Measurements from ENCODE around the gene FBN1.

Gene FBN1

GRCh38 chr15:48636511-48636910, 9.0 kb downstream of the FBN1 start:
- Histone ChIP-seq H3K9ac (ENCODE audit: insufficient read length) (no peak overlapping the region), H3K4me3 (no peak overlapping the region), H3K9me3 (ENCODE audit: low read depth, low read length) (no peaks in the 10 kb centered on the region), H3K27ac (no peak overlapping the region), H3K36me3 (ENCODE audit: insufficient read depth, low read length) (no peaks in the 10 kb centered on the region)
- TF ChIP-seq POLR2AphosphoS5 (IDR thresholded peaks at IDR 0.05; ENCODE audit: borderline replicate concordance, low read depth, low read length): no peak
- TF ChIP-seq EZH2 (IDR thresholded peaks at IDR 0.05): no peak
- TF ChIP-seq FOXP2 (optimal IDR thresholded peaks at IDR 0.05; ENCODE audit: control extremely low read depth, extremely low read length, insufficient read depth): no peak
- DNase-seq (ENCODE audit: low read depth, low spot score): no peak

- no peaks in the 10 kb centered on the region for H3K36me3 ChIP-seq (ENCODE audit: insufficient read depth, low read length)
- H3K9me3 ChIP-seq (ENCODE audit: low read depth, low read length): no peaks in the 10 kb centered on the region
- no peak for TF ChIP-seq POLR2AphosphoS5 (IDR thresholded peaks at IDR 0.05; ENCODE audit: borderline replicate concordance, low read depth, low read length)
- no peak for TF ChIP-seq EZH2 (IDR thresholded peaks at IDR 0.05)
- TF ChIP-seq FOXP2 (optimal IDR thresholded peaks at IDR 0.05; ENCODE audit: control extremely low read depth, extremely low read length, insufficient read depth): no peak
- no peak overlapping the region for H3K9ac ChIP-seq (ENCODE audit: insufficient read length)
- H3K4me3 ChIP-seq: no peak overlapping the region
- H3K27ac ChIP-seq: no peak overlapping the region
- DNase-seq (ENCODE audit: low read depth, low spot score): no peak
These were observed 10.6 kb downstream of the FBN1 start for GRCh38 chr15:48634893-48635292.

GRCh38 chr15:48634096-48634495, 11.4 kb downstream of the FBN1 start:
- no peak overlapping the region for H3K4me3 ChIP-seq
- DNase-seq (ENCODE audit: low read depth, low spot score): no peak
- H3K27ac ChIP-seq: no peak overlapping the region
- no peak overlapping the region for H3K9ac ChIP-seq (ENCODE audit: insufficient read length)
- no peaks in the 10 kb centered on the region for H3K36me3 ChIP-seq (ENCODE audit: insufficient read depth, low read length)
- TF ChIP-seq FOXP2 (optimal IDR thresholded peaks at IDR 0.05; ENCODE audit: control extremely low read depth, extremely low read length, insufficient read depth): no peak
- TF ChIP-seq POLR2AphosphoS5 (IDR thresholded peaks at IDR 0.05; ENCODE audit: borderline replicate concordance, low read depth, low read length): no peak
- TF ChIP-seq EZH2 (IDR thresholded peaks at IDR 0.05): no peak
- no peaks in the 10 kb centered on the region for H3K9me3 ChIP-seq (ENCODE audit: low read depth, low read length)

GRCh38 chr15:48632651-48633050, 12.9 kb downstream of the FBN1 start:
- H3K9me3 ChIP-seq (ENCODE audit: low read depth, low read length): no peaks in the 10 kb centered on the region
- no peaks in the 10 kb centered on the region for H3K36me3 ChIP-seq (ENCODE audit: insufficient read depth, low read length)

GRCh38 chr15:48631176-48631770, 14.2 kb downstream of the FBN1 start:
- no peaks in the 10 kb centered on the region for H3K36me3 ChIP-seq (ENCODE audit: insufficient read depth, low read length)
- TF ChIP-seq FOXP2 (optimal IDR thresholded peaks at IDR 0.05; ENCODE audit: control extremely low read depth, extremely low read length, insufficient read depth): no peak
- no peak for TF ChIP-seq POLR2AphosphoS5 (IDR thresholded peaks at IDR 0.05; ENCODE audit: borderline replicate concordance, low read depth, low read length)
- no peak for TF ChIP-seq EZH2 (IDR thresholded peaks at IDR 0.05)
- H3K9me3 ChIP-seq (ENCODE audit: low read depth, low read length): no peaks in the 10 kb centered on the region
- H3K9ac ChIP-seq (ENCODE audit: insufficient read length): no peak overlapping the region
- no peak overlapping the region for H3K4me3 ChIP-seq
- no peak for DNase-seq (ENCODE audit: low read depth, low spot score)
- H3K27ac ChIP-seq: no peak overlapping the region

More at GRCh38 chr15:48632651-48633050, 12.9 kb downstream of the FBN1 start:
- Histone ChIP-seq H3K9ac (ENCODE audit: insufficient read length) (no peak overlapping the region), H3K4me3 (no peak overlapping the region), H3K27ac (no peak overlapping the region)
- TF ChIP-seq POLR2AphosphoS5 (IDR thresholded peaks at IDR 0.05; ENCODE audit: borderline replicate concordance, low read depth, low read length): no peak
- TF ChIP-seq EZH2 (IDR thresholded peaks at IDR 0.05): no peak
- no peak for TF ChIP-seq FOXP2 (optimal IDR thresholded peaks at IDR 0.05; ENCODE audit: control extremely low read depth, extremely low read length, insufficient read depth)
- no peak for DNase-seq (ENCODE audit: low read depth, low spot score)

- H3K4me3 ChIP-seq: no peak overlapping the region
- no peak for DNase-seq (ENCODE audit: low read depth, low spot score)
- no peaks in the 10 kb centered on the region for H3K9me3 ChIP-seq (ENCODE audit: low read depth, low read length)
- H3K27ac ChIP-seq: no peak overlapping the region
- no peak overlapping the region for H3K9ac ChIP-seq (ENCODE audit: insufficient read length)
- TF ChIP-seq FOXP2 (optimal IDR thresholded peaks at IDR 0.05; ENCODE audit: control extremely low read depth, extremely low read length, insufficient read depth) (no peak), EZH2 (IDR thresholded peaks at IDR 0.05) (no peak), POLR2AphosphoS5 (IDR thresholded peaks at IDR 0.05; ENCODE audit: borderline replicate concordance, low read depth, low read length) (no peak)
- no peaks in the 10 kb centered on the region for H3K36me3 ChIP-seq (ENCODE audit: insufficient read depth, low read length)
These were observed 15.3 kb downstream of the FBN1 start for GRCh38 chr15:48630245-48630644.

GRCh38 chr15:48628832-48629231, 16.7 kb downstream of the FBN1 start:
- no peak for DNase-seq (ENCODE audit: low read depth, low spot score)
- Histone ChIP-seq H3K4me3 (no peak overlapping the region), H3K27ac (no peak overlapping the region), H3K9ac (ENCODE audit: insufficient read length) (no peak overlapping the region), H3K36me3 (ENCODE audit: insufficient read depth, low read length) (no peaks in the 10 kb centered on the region), H3K9me3 (ENCODE audit: low read depth, low read length) (no peaks in the 10 kb centered on the region)
- TF ChIP-seq EZH2 (IDR thresholded peaks at IDR 0.05): no peak

- Histone ChIP-seq H3K27ac (no peak overlapping the region), H3K36me3 (ENCODE audit: insufficient read depth, low read length) (no peaks in the 10 kb centered on the region), H3K4me3 (no peak overlapping the region), H3K9ac (ENCODE audit: insufficient read length) (no peak overlapping the region), H3K9me3 (ENCODE audit: low read depth, low read length) (no peaks in the 10 kb centered on the region)
- no peak for TF ChIP-seq FOXP2 (optimal IDR thresholded peaks at IDR 0.05; ENCODE audit: control extremely low read depth, extremely low read length, insufficient read depth)
- TF ChIP-seq EZH2 (IDR thresholded peaks at IDR 0.05): no peak
- no peak for TF ChIP-seq POLR2AphosphoS5 (IDR thresholded peaks at IDR 0.05; ENCODE audit: borderline replicate concordance, low read depth, low read length)
- no peak for DNase-seq (ENCODE audit: low read depth, low spot score)
These were observed 18.1 kb downstream of the FBN1 start for GRCh38 chr15:48627260-48627940.

- TF ChIP-seq EZH2 (IDR thresholded peaks at IDR 0.05): no peak
- no peak for TF ChIP-seq POLR2AphosphoS5 (IDR thresholded peaks at IDR 0.05; ENCODE audit: borderline replicate concordance, low read depth, low read length)
- TF ChIP-seq FOXP2 (optimal IDR thresholded peaks at IDR 0.05; ENCODE audit: control extremely low read depth, extremely low read length, insufficient read depth): no peak
- Histone ChIP-seq H3K9ac (ENCODE audit: insufficient read length) (no peak overlapping the region), H3K9me3 (ENCODE audit: low read depth, low read length) (no peaks in the 10 kb centered on the region), H3K4me3 (no peak overlapping the region), H3K27ac (no peak overlapping the region), H3K36me3 (ENCODE audit: insufficient read depth, low read length) (no peaks in the 10 kb centered on the region)
- DNase-seq (ENCODE audit: low read depth, low spot score): no peak
These were observed 20.4 kb downstream of the FBN1 start for GRCh38 chr15:48625126-48625525.
